ENCODE data around the gene RAB40A.

DNA sequence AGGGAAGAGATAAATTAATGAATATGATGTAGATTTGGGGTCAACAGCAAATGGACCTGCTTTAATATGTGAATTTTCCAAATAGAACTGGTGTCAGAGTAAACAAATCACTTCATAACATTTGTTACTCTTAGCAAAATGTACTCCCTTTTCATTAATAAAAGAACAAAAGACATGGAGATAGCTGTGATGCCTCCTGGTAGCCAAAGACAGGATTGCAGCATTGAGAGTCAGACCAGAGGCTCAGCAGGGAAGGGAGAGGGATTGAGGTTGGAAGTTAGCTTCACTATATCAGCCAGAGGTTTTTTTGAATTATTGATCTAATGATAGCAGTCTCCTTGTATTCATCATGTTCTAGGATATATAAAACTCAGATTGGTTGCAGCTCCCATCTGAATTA is 17.4 kb upstream of the RAB40A start:
- TF ChIP-seq CTCF (IDR thresholded peaks at IDR 0.05 in 8 of 11, conservative IDR thresholded peaks at IDR 0.05 in 3 of 11) = no peak
- no peak for TF ChIP-seq POLR2AphosphoS5 (IDR thresholded peaks at IDR 0.05)
- no peak for TF ChIP-seq POLR2A (IDR thresholded peaks at IDR 0.05)
